IMR-90 (cell line): ENCODE data around the gene SYCN. TPM values are rescaled to one million over a fixed set of nuclear protein-coding genes. Genes with fewer than 3 reads are reported as not detected.

ENCODE experiments used
- ATAC-seq: fragments of 200-7000 bp; cut with Tn5 transposase; 2 replicates; pipeline ENCODE4 v1.9.1; 2020; ENCODE audit warnings: low read depth, mild to moderate bottlenecking, moderate library complexity
- BruUV-seq: library from RNA; stranded (reverse); fragments of 400-500 nt; replicated peaks from 2 replicates; lab custom pipeline; 2021; lab: Mats Ljungman, UMichigan
- CTCF ChIA-PET: fragments of 300-600 bp; formaldehyde crosslinking; extraction: SDS; loops from one replicate; lab custom pipeline; 2021; ENCODE audit warnings: antibody characterized with exemption; lab: Yijun Ruan, JAX
- POLR2A ChIA-PET: fragments of 300-600 bp; sonication (Branson Sonifier 250); formaldehyde crosslinking; loops from one replicate; lab custom pipeline; 2022; ENCODE audit warnings: antibody characterized with exemption; ENCODE audit not compliant: unreplicated experiment; lab: Charles Lee
- DNase-seq: peaks from one replicate; pipeline ENCODE4 v3.0.0; 2013
- H2AFZ ChIP-seq: replicated peaks from 2 replicates; pipeline ENCODE3; 2013; ENCODE audit warnings: low read length, mild to moderate bottlenecking; ENCODE audit not compliant: poor library complexity
- H2AK5ac ChIP-seq: 2 replicates; pipeline ENCODE4 v1.6.1; 2013; ENCODE audit warnings: low read depth, low read length, inconsistent platforms
- H2AK9ac ChIP-seq: replicated peaks from 2 replicates; pipeline ENCODE3; 2013; ENCODE audit warnings: mild to moderate bottlenecking, low read depth, low read length, moderate library complexity; ENCODE audit not compliant: poor library complexity
- H2BK120ac ChIP-seq: 2 replicates; pipeline ENCODE4 v1.6.1; 2013; ENCODE audit warnings: low read depth, low read length, inconsistent platforms
- H2BK15ac ChIP-seq: 3 replicates; pipeline ENCODE4 v1.6.1; 2013; ENCODE audit warnings: low read depth, low read length, inconsistent platforms
- H2BK20ac ChIP-seq: 2 replicates; pipeline ENCODE4 v1.6.1; 2013; ENCODE audit warnings: low read depth, mild to moderate bottlenecking, inconsistent platforms, low read length, moderate library complexity
- H2BK5ac ChIP-seq: 2 replicates; pipeline ENCODE4 v1.6.1; 2013; ENCODE audit warnings: mild to moderate bottlenecking, low read depth, low read length, inconsistent platforms; ENCODE audit not compliant: poor library complexity, severe bottlenecking
- H3K14ac ChIP-seq: replicated peaks from 2 replicates; pipeline ENCODE4 v1.6.1; 2013; ENCODE audit warnings: low read depth, low read length, inconsistent platforms
- H3K18ac ChIP-seq: 2 replicates; pipeline ENCODE4 v1.6.1; 2013; ENCODE audit warnings: low read depth, low read length, control low read depth
- H3K23ac ChIP-seq: 2 replicates; pipeline ENCODE4 v1.6.1; 2013; ENCODE audit warnings: low read depth, low read length, inconsistent platforms
- H3K27ac ChIP-seq: 2 replicates; pipeline ENCODE4 v1.5.1; 2013; ENCODE audit warnings: mild to moderate bottlenecking, control low read depth, low read length; ENCODE audit not compliant: insufficient read depth
- H3K27me3 ChIP-seq: 2 replicates; pipeline ENCODE4 v1.6.1; 2013; ENCODE audit warnings: low read length; ENCODE audit not compliant: control insufficient read depth, insufficient read depth
- H3K36me3 ChIP-seq: 2 replicates; pipeline ENCODE4 v1.6.1; 2013; ENCODE audit warnings: low read length, mixed read lengths; ENCODE audit not compliant: control insufficient read depth, insufficient read depth
- H3K4ac ChIP-seq: 2 replicates; pipeline ENCODE4 v1.6.1; 2013; ENCODE audit warnings: low read depth, low read length, inconsistent platforms
- H3K4me1 ChIP-seq: 2 replicates; pipeline ENCODE4 v1.6.1; 2013; ENCODE audit warnings: low read length, mixed read lengths; ENCODE audit not compliant: control insufficient read depth, insufficient read depth
- H3K4me2 ChIP-seq: 2 replicates; pipeline ENCODE4 v1.6.1; 2013; ENCODE audit warnings: low read depth, mild to moderate bottlenecking, control low read depth, low read length, moderate library complexity
- H3K4me3 ChIP-seq: 2 replicates; pipeline ENCODE4 v1.5.1; 2013; ENCODE audit warnings: low read depth, mild to moderate bottlenecking, control low read depth, low read length, moderate library complexity; ENCODE audit not compliant: insufficient read depth
- H3K56ac ChIP-seq: 2 replicates; pipeline ENCODE4 v1.6.1; 2013; ENCODE audit warnings: low read length, inconsistent platforms; ENCODE audit not compliant: insufficient read depth; ENCODE audit errors: extremely low read depth
- H3K79me1 ChIP-seq, 2 experiments: 2 replicates each; pipeline ENCODE4 v1.6.1; 2013; ENCODE audit warnings: low read length in 2 of 2, inconsistent platforms in 1 of 2, low read depth in 1 of 2
- H3K9ac ChIP-seq: 2 replicates; pipeline ENCODE4 v1.6.1; 2013; ENCODE audit warnings: low read depth, low read length, control low read depth
- H3K9me1 ChIP-seq: 2 replicates; pipeline ENCODE4 v1.6.1; 2013; ENCODE audit warnings: low read length, inconsistent platforms; ENCODE audit not compliant: insufficient read depth
- H3K9me3 ChIP-seq: 2 replicates; pipeline ENCODE4 v1.6.1; 2013; ENCODE audit warnings: low read length; ENCODE audit not compliant: control insufficient read depth, insufficient read depth
- H4K20me1 ChIP-seq: 2 replicates; pipeline ENCODE4 v1.6.1; 2013; ENCODE audit warnings: low read length, inconsistent platforms; ENCODE audit not compliant: insufficient read depth
- H4K5ac ChIP-seq: 2 replicates; pipeline ENCODE4 v1.6.1; 2013; ENCODE audit warnings: mild to moderate bottlenecking, low read depth, low read length, control low read depth
- H4K8ac ChIP-seq, 2 experiments: 2 replicates each; pipeline ENCODE4 v1.6.1; 2013; ENCODE audit warnings: low read depth in 2 of 2, low read length in 2 of 2, control low read depth in 1 of 2, inconsistent platforms in 1 of 2
- H4K91ac ChIP-seq: 2 replicates; pipeline ENCODE4 v1.6.1; 2013; ENCODE audit warnings: low read depth, low read length, inconsistent platforms; ENCODE audit not compliant: insufficient read depth
- CEBPB ChIP-seq: IDR thresholded peaks from 2 replicates; pipeline ENCODE4 v1.6.1; 2012; ENCODE audit warnings: low read depth, low read length, improper control_type of control experiment
- CHD1 ChIP-seq: IDR thresholded peaks from 2 replicates; pipeline ENCODE4 v1.6.1; 2012; ENCODE audit warnings: low read depth, low read length, improper control_type of control experiment
- MAFK ChIP-seq: IDR thresholded peaks from 2 replicates; pipeline ENCODE4 v1.6.1; 2012; ENCODE audit warnings: low read depth, low read length, improper control_type of control experiment
- MAZ ChIP-seq: IDR thresholded peaks from 2 replicates; pipeline ENCODE4 v1.6.1; 2012; ENCODE audit warnings: low read depth, mild to moderate bottlenecking, low read length, improper control_type of control experiment, moderate library complexity, borderline replicate concordance
- MXI1 ChIP-seq: IDR thresholded peaks from 2 replicates; pipeline ENCODE4 v1.6.1; 2012; ENCODE audit warnings: low read depth, mild to moderate bottlenecking, low read length, moderate library complexity, borderline replicate concordance
- NFE2L2 ChIP-seq: fragments of 150-350 bp; IDR thresholded peaks from 2 replicates; pipeline ENCODE4 v1.6.1; 2016; ENCODE audit warnings: low read depth, mild to moderate bottlenecking, low read length
- POLR2A ChIP-seq: IDR thresholded peaks from 2 replicates; pipeline ENCODE4 v1.6.1; 2012; ENCODE audit warnings: mild to moderate bottlenecking, low read depth, low read length
- RAD21 ChIP-seq: IDR thresholded peaks from 2 replicates; pipeline ENCODE4 v1.6.1; 2012; ENCODE audit warnings: low read length, improper control_type of control experiment
- RCOR1 ChIP-seq: IDR thresholded peaks from 2 replicates; pipeline ENCODE4 v1.6.1; 2012; ENCODE audit warnings: mild to moderate bottlenecking, low read length, improper control_type of control experiment; ENCODE audit not compliant: insufficient replicate concordance
- RFX5 ChIP-seq: IDR thresholded peaks from 2 replicates; pipeline ENCODE4 v1.8.0; 2012; ENCODE audit warnings: low read depth, mild to moderate bottlenecking, low read length, moderate library complexity
- WGBS, 2 experiments: methylation state at CpG; one replicate each; pipeline versions ENCODE4 v1.1.5 to v1.1.7; 2013; ENCODE audit warnings: missing lambda C conversion rate in 2 of 2; ENCODE audit not compliant: insufficient read length in 1 of 2; ENCODE audit errors: extremely low coverage in 2 of 2; 5-methylcytosine and 5-hydroxymethylcytosine counted together
- dilution Hi-C: fragments of 300-500 bp; cut with HindIII; formaldehyde crosslinking; loops from one replicate; pipeline ENCODE4 v1.14.3; 2018; ENCODE audit warnings: low sequenced_read_pairs; ENCODE audit not compliant: unreplicated experiment
- in situ Hi-C: fragments of 300-500 bp; cut with MboI; formaldehyde crosslinking; loops from 3 replicates; pipeline ENCODE4 v1.14.3; 2019; ENCODE audit warnings: low sequenced_read_pairs, inconsistent platforms, mixed read lengths
- intact Hi-C: fragments of 100-400 bp; cut with micrococcal nuclease; formaldehyde crosslinking; loops from 2 replicates; pipeline ENCODE4 v1.10.0; 2022
- polyA plus RNA-seq, 3 experiments: library from polyadenylated mRNA; depleted of rRNA; stranded (reverse); fragments of >200 nt; gene quantifications; 2 replicates each; pipeline ENCODE4 v1.2.3, GENCODE V29; 2012; ENCODE audit warnings: low replicate concordance in 1 of 3
- total RNA-seq: library from RNA; depleted of rRNA; stranded (reverse); fragments of >200 nt; gene quantifications from 2 replicates; pipeline ENCODE4 v1.2.3, GENCODE V29; 2012
- TF ChIP-seq, protein P1 (sequence below): fragments of 150-350 bp; IDR thresholded peaks from 2 replicates; pipeline ENCODE4 v1.6.1; 2017; ENCODE audit warnings: mild to moderate bottlenecking, antibody characterized with exemption, low read length, low read depth
- TF ChIP-seq, protein P2 (sequence below): fragments of 150-350 bp; IDR thresholded peaks from 2 replicates; pipeline ENCODE4 v1.6.1; 2016; ENCODE audit warnings: low read depth, mild to moderate bottlenecking, low read length, moderate library complexity, borderline replicate concordance

SYCN gene
- total and polyA plus RNA-seq, 2 of the 4 experiments (the other 2 are of a cell fraction): not detected

DNA sequence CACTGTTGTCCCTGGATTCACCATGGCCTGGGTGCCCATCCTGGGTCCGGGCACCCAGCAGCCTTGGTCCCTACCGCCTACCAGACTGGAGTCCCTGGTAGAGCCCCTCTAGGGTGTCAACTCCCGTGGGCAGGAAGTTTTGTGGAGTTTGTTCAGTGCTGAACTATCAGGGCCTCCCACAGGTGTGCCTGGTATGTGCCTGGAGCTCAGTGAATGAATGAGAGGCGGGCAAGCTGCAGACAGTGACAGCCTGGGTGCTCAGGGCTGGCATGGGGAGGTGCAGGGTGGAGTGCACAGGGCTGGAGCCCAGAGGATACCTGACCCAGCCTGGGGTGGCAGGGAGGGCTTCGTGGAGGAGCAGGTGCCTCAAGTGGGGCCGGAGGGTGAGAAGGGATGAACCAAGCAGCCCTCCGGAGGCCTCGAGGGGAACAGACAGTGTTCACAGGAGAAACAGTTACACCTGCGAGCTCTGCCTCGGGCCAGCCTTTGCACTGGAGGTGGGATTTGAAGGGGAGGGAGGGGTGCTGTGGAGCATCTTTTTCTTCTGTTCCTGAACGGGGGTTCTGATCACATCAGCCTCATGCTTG, 48.9 kb downstream of the SYCN start:
- in situ Hi-C loops (no loop called here), dilution Hi-C loops (no loop called here), intact Hi-C loops (no loop called here)
- H3K27me3 ChIP-seq: no peaks in the 10 kb centered on the region
- no peak overlapping the region for H2BK120ac ChIP-seq
- H3K9ac ChIP-seq: no peak overlapping the region
- H4K20me1 ChIP-seq: peaks cover 49% of the 10 kb centered on the region
- no peaks in the 10 kb centered on the region for H3K9me3 ChIP-seq
- no peak overlapping the region for H3K23ac ChIP-seq
- H4K5ac ChIP-seq: no peak overlapping the region
- no peak overlapping the region for H3K4me3 ChIP-seq
- WGBS, 2 experiments: 80% methylated on average over 4 of the region's 11 CpGs; no CpG with 5 or more reads in 1 of the 2 experiments
- no TSS peak for BruUV-seq
- TF ChIP-seq, protein P1, sequence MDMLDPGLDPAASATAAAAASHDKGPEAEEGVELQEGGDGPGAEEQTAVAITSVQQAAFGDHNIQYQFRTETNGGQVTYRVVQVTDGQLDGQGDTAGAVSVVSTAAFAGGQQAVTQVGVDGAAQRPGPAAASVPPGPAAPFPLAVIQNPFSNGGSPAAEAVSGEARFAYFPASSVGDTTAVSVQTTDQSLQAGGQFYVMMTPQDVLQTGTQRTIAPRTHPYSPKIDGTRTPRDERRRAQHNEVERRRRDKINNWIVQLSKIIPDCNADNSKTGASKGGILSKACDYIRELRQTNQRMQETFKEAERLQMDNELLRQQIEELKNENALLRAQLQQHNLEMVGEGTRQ: no peak
- no peak for TF ChIP-seq NFE2L2
- no peak for TF ChIP-seq RCOR1
- no peak for TF ChIP-seq MXI1
- no peak for TF ChIP-seq CHD1
- no peak for TF ChIP-seq RFX5
- no peak for TF ChIP-seq RAD21
- no peak for TF ChIP-seq MAFK
- TF ChIP-seq POLR2A: no peak
- no peak for TF ChIP-seq MAZ
- TF ChIP-seq CEBPB: no peak
- TF ChIP-seq, protein P2, sequence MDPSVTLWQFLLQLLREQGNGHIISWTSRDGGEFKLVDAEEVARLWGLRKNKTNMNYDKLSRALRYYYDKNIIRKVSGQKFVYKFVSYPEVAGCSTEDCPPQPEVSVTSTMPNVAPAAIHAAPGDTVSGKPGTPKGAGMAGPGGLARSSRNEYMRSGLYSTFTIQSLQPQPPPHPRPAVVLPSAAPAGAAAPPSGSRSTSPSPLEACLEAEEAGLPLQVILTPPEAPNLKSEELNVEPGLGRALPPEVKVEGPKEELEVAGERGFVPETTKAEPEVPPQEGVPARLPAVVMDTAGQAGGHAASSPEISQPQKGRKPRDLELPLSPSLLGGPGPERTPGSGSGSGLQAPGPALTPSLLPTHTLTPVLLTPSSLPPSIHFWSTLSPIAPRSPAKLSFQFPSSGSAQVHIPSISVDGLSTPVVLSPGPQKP: no peak
- no peak overlapping the region for H2BK20ac ChIP-seq
- no peak overlapping the region for H3K18ac ChIP-seq
- ChIA-PET CTCF (interaction anchor here (1.1 kb wide), 1 partner anchor 33 kb away, joined by 3 read pairs; no protein-coding TSS in a partner anchor), POLR2A (no interaction called here)
- no peak overlapping the region for H3K27ac ChIP-seq
- H3K79me1 ChIP-seq: peaks cover 43 to 80% of the 10 kb centered on the region in 2 experiments
- no peak overlapping the region for H4K91ac ChIP-seq
- no peak overlapping the region for H3K14ac ChIP-seq
- ATAC-seq (no peak), DNase-seq (no peak)
- no peak overlapping the region for H3K56ac ChIP-seq
- H2BK5ac ChIP-seq: no peak overlapping the region
- H3K4ac ChIP-seq: no peak overlapping the region
- peaks cover 28% of the 10 kb centered on the region for H3K9me1 ChIP-seq
- no peak overlapping the region for H2AK5ac ChIP-seq
- no peak overlapping the region for H2AFZ ChIP-seq
- no peak overlapping the region for H2BK15ac ChIP-seq
- no peak overlapping the region for H4K8ac ChIP-seq
- peaks cover 20% of the 10 kb centered on the region for H3K4me1 ChIP-seq
- H3K36me3 ChIP-seq: no peaks in the 10 kb centered on the region
- H2AK9ac ChIP-seq: peak overlapping the region; percentile 28
- no peak overlapping the region for H3K4me2 ChIP-seq
